ENCODE results near the gene ICAM5. TPM values are rescaled to one million over a fixed set of nuclear protein-coding genes. Genes with fewer than 3 reads are reported as not detected.

ICAM5 gene
- total and polyA plus RNA-seq, 4 donors: 4.1 to 32.1 (median 18.6) TPM

DNA sequence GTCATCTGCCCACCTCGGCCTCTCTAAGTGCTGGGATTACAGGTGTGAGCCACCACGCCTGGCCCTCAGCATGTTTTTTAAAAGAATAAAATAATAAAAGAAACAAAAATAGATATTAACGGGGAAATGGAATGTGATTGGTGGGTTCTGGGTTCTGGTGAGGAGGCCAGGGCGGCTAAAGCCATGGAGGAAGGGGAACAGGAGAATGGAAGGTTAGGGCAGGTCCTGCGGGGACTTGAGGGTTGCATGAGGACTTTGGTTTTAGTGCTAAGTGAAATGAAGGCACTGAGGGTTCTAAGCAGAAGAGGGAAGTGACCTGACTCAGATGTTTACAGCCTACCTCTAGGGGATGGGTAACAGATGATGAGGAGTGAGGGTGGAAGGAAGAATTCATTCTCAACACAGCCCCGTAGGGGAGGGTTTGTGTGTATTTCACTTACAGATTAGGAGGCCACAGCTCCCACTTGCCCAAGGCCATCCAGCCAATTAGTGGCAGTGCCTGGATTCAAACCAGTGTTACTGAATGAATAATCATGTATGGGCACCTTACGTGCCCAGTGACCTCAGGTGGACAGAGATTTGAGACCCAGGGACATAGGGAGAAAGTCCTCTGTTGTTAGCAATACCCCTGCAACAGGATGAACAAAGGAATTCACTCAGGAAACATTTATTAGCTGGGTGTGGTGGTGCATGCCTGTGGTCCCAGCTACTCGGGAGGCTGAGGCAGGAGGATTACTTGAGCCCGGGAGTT lies 44.4 kb upstream of the ICAM5 start:
- no peak for DNase-seq
- Histone ChIP-seq H3K4me1 (ENCODE audit: control insufficient read depth in 5 of 5, insufficient read depth in 5 of 5, low read length in 5 of 5) (peaks cover 0 to 9% (median 0%) of the 10 kb centered on the region in 5 donors), H3K36me3 (ENCODE audit: control insufficient read depth in 4 of 4, insufficient read depth in 4 of 4, low read length in 4 of 4) (no peaks in the 10 kb centered on the region), H3K4me3 (no peak overlapping the region), H3K9ac (ENCODE audit: insufficient read depth in 1 of 2, low read length in 2 of 2) (no peak overlapping the region), H3K27me3 (ENCODE audit: control insufficient read depth in 3 of 3, insufficient read depth in 3 of 3, low read length in 2 of 3) (no peaks in the 10 kb centered on the region), H3K27ac (ENCODE audit: low read depth in 1 of 2, low read length in 1 of 2) (no peak overlapping the region), H3K9me3 (ENCODE audit: control insufficient read depth in 4 of 4, insufficient read depth in 3 of 4, low read length in 3 of 4) (no peaks in the 10 kb centered on the region)
- no peak for ATAC-seq (ENCODE audit: insufficient read depth, low FRiP score)
- TF ChIP-seq, protein P1, sequence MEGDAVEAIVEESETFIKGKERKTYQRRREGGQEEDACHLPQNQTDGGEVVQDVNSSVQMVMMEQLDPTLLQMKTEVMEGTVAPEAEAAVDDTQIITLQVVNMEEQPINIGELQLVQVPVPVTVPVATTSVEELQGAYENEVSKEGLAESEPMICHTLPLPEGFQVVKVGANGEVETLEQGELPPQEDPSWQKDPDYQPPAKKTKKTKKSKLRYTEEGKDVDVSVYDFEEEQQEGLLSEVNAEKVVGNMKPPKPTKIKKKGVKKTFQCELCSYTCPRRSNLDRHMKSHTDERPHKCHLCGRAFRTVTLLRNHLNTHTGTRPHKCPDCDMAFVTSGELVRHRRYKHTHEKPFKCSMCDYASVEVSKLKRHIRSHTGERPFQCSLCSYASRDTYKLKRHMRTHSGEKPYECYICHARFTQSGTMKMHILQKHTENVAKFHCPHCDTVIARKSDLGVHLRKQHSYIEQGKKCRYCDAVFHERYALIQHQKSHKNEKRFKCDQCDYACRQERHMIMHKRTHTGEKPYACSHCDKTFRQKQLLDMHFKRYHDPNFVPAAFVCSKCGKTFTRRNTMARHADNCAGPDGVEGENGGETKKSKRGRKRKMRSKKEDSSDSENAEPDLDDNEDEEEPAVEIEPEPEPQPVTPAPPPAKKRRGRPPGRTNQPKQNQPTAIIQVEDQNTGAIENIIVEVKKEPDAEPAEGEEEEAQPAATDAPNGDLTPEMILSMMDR (IDR thresholded peaks at IDR 0.05; ENCODE audit: control extremely low read depth, extremely low read depth): no peak
- 80 to 82% methylated on average over 9 of the region's 9 CpGs for WGBS, 2 donors

DNA sequence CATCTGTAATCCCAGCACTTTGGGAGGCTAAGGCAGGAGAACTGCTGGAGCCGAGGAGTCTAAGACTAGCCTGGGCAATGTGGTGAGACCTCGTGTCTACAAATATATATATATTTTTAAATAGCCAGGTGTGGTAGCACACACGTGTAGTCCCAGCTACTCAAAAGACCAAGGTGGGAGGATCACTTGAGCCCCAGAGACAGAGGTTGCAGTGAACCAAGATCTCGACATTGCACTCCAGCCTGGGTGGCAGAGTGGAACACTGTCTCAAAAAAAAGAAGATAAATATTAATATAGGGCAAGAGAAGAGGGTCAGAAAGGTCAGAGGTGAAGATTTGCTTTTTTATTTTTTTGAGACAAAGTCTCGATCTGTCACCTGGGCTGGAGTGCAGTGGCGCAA lies 43.2 kb upstream of the ICAM5 start:
- WGBS, 2 donors: 80 to 90% methylated on average over 6 of the region's 6 CpGs
- H3K36me3 ChIP-seq (ENCODE audit: control insufficient read depth in 4 of 4, insufficient read depth in 4 of 4, low read length in 4 of 4): no peaks in the 10 kb centered on the region

DNA sequence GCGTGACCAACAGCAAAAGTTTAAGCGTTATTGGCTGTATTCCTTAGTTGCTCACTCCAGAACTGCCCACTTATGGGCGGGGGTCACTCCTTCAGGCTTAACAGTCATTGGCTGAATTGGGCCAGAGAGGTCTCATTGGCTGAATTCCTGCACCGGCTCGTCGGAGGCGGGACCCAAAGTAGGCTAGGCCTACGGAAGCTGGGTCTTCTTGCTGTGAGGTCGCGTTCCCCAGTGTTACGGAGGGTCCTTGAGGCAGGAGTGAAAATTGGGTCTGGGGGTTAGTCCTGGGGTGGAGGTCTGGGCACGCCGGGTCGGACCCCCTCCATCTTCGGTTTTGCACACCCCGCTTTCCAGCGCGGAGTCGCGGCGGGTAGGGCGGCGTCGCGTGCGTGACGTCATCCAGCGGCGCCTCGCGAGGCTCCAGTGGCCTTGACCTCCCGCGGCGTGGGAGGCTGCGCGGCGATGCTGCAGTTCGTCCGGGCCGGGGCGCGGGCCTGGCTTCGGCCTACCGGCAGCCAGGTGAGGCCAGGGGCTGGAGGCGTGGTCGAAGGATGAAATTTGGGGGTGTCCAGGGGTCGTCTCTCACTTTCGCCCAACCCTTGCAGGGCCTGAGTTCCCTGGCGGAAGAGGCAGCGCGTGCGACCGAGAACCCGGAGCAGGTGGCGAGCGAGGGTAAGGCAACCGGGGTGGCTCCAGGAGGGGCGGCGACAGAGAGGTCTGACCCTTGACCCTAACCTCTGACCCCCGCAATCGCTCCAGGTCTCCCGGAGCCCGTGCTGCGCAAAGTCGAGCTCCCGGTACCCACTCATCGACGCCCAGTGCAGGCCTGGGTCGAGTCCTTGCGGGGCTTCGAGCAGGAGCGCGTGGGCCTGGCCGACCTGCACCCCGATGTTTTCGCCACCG lies 37.7 kb upstream of the ICAM5 start, which contains the start of gene MRPL4:
TSS of gene MRPL4 (plus strand) at position 423 of the 903 bp plus-strand sequence. CDS start at position 463, 40 bp downstream.
- no peaks in the 10 kb centered on the region for H3K27me3 ChIP-seq (ENCODE audit: control insufficient read depth in 3 of 3, insufficient read depth in 3 of 3, low read length in 2 of 3)
- H3K4me1 ChIP-seq (ENCODE audit: control insufficient read depth in 5 of 5, insufficient read depth in 5 of 5, low read length in 5 of 5): peaks cover 0 to 10% (median 0%) of the 10 kb centered on the region in 5 donors
- peak within 1 kb of the TSS in 1 of 2 donors; percentile 27 for H3K9ac ChIP-seq (ENCODE audit: insufficient read depth in 1 of 2, low read length in 2 of 2)
- TF ChIP-seq, protein P1 (IDR thresholded peaks at IDR 0.05; ENCODE audit: control extremely low read depth, extremely low read depth): no peak
- H3K4me3 ChIP-seq: peak within 1 kb of the TSS; percentile 82
- H3K36me3 ChIP-seq (ENCODE audit: control insufficient read depth in 4 of 4, insufficient read depth in 4 of 4, low read length in 4 of 4): peaks cover 4 to 23% (median 13%) of the 10 kb centered on the region in 4 donors
- ATAC-seq (ENCODE audit: insufficient read depth, low FRiP score) (peak; percentile 90), DNase-seq (peak; percentile 98 to 99 (median 99))
- no peaks in the 10 kb centered on the region for H3K9me3 ChIP-seq (ENCODE audit: control insufficient read depth in 4 of 4, insufficient read depth in 3 of 4, low read length in 3 of 4)
- WGBS, 2 donors: 1% methylated on average over 73 to 77 of the region's 77 CpGs
- peak within 1 kb of the TSS; percentile 73 to 89 for H3K27ac ChIP-seq (ENCODE audit: low read depth in 1 of 2, low read length in 1 of 2)

More for the DNA sequence above, 43.2 kb upstream of the ICAM5 start:
- no peak overlapping the region for H3K4me3 ChIP-seq
- H3K27ac ChIP-seq (ENCODE audit: low read depth in 1 of 2, low read length in 1 of 2): no peak overlapping the region
- TF ChIP-seq, protein P1 (IDR thresholded peaks at IDR 0.05; ENCODE audit: control extremely low read depth, extremely low read depth): no peak
- no peak overlapping the region for H3K9ac ChIP-seq (ENCODE audit: insufficient read depth in 1 of 2, low read length in 2 of 2)
- no peaks in the 10 kb centered on the region for H3K9me3 ChIP-seq (ENCODE audit: control insufficient read depth in 4 of 4, insufficient read depth in 3 of 4, low read length in 3 of 4)
- peaks cover 0 to 10% (median 0%) of the 10 kb centered on the region in 5 donors for H3K4me1 ChIP-seq (ENCODE audit: control insufficient read depth in 5 of 5, insufficient read depth in 5 of 5, low read length in 5 of 5)
- H3K27me3 ChIP-seq (ENCODE audit: control insufficient read depth in 3 of 3, insufficient read depth in 3 of 3, low read length in 2 of 3): no peaks in the 10 kb centered on the region
- ATAC-seq (ENCODE audit: insufficient read depth, low FRiP score) (no peak), DNase-seq (no peak)

Measured in lung (tissue), 12 donors.